ENCODE measurements around the gene STAT5B. TPM values are rescaled to one million over a fixed set of nuclear protein-coding genes. Genes with fewer than 3 reads are reported as not detected.
"Not testable (repeated sequence)": the region's sequence is repeated elsewhere in the genome, so short reads cannot be mapped to it uniquely, and the experiment has no call there.

The STAT5B gene
- total RNA-seq, 1 donor from 2014 or later, result 46.8 TPM

- no peaks in the 10 kb centered on the region for H3K4me1 Mint-ChIP-seq (ENCODE audit: low read depth)
- H3K27ac Mint-ChIP-seq, result no peak overlapping the region
- H3K9me3 Mint-ChIP-seq (ENCODE audit: low read depth), result no peaks in the 10 kb centered on the region
- TF ChIP-seq, protein P1, sequence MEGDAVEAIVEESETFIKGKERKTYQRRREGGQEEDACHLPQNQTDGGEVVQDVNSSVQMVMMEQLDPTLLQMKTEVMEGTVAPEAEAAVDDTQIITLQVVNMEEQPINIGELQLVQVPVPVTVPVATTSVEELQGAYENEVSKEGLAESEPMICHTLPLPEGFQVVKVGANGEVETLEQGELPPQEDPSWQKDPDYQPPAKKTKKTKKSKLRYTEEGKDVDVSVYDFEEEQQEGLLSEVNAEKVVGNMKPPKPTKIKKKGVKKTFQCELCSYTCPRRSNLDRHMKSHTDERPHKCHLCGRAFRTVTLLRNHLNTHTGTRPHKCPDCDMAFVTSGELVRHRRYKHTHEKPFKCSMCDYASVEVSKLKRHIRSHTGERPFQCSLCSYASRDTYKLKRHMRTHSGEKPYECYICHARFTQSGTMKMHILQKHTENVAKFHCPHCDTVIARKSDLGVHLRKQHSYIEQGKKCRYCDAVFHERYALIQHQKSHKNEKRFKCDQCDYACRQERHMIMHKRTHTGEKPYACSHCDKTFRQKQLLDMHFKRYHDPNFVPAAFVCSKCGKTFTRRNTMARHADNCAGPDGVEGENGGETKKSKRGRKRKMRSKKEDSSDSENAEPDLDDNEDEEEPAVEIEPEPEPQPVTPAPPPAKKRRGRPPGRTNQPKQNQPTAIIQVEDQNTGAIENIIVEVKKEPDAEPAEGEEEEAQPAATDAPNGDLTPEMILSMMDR (IDR thresholded peaks at IDR 0.05; ENCODE audit: unreplicated experiment), result no peak
- DNase-seq (ENCODE audit: low spot score, unreplicated experiment), result no peak
- H3K36me3 Mint-ChIP-seq (ENCODE audit: insufficient read depth), result peaks cover 17% of the 10 kb centered on the region
- no peaks in the 10 kb centered on the region for H3K27me3 Mint-ChIP-seq
- H3K4me3 Mint-ChIP-seq (ENCODE audit: low read depth), result no peak overlapping the region
These were observed 66.1 kb downstream of the STAT5B start for GRCh38 chr17:42210046-42210445.

- not testable (repeated sequence) for H3K27me3 Mint-ChIP-seq; DNase-seq (ENCODE audit: low spot score, unreplicated experiment); H3K27ac Mint-ChIP-seq; H3K4me1 Mint-ChIP-seq (ENCODE audit: low read depth); H3K9me3 Mint-ChIP-seq (ENCODE audit: low read depth); H3K4me3 Mint-ChIP-seq (ENCODE audit: low read depth)
- peaks cover 26% of the 10 kb centered on the region for H3K36me3 Mint-ChIP-seq (ENCODE audit: insufficient read depth)
These were observed 70.0 kb downstream of the STAT5B start for GRCh38 chr17:42206153-42206612.

DNA sequence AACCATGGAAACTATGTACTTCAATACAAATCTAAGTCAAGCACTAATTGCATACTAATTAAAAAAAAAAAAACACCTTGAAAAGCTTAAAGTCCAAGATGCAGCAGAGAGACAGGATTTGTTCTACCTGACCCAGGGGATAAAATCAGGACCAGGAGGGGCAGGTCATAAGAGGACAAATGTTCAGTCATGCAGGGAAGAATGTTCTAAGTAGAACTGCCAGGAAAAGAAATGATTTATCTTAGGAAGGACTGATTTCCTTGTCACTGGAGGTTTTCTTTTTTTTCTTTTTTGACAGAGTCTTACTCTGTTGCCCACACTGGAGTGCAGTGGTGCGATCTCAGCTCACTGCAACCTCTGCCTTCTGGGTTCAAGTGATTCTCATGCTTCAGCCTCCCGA lies 72.8 kb downstream of the STAT5B start:
- peaks cover 12% of the 10 kb centered on the region for H3K4me1 Mint-ChIP-seq (ENCODE audit: low read depth)
- H3K9me3 Mint-ChIP-seq (ENCODE audit: low read depth), result no peaks in the 10 kb centered on the region
- TF ChIP-seq, protein P1 (IDR thresholded peaks at IDR 0.05; ENCODE audit: unreplicated experiment), result no peak
- H3K36me3 Mint-ChIP-seq (ENCODE audit: insufficient read depth), result peaks cover 15% of the 10 kb centered on the region
- DNase-seq (ENCODE audit: low spot score, unreplicated experiment), result no peak
- no peak overlapping the region for H3K27ac Mint-ChIP-seq
- H3K27me3 Mint-ChIP-seq, result no peaks in the 10 kb centered on the region
- no peak overlapping the region for H3K4me3 Mint-ChIP-seq (ENCODE audit: low read depth)

DNA sequence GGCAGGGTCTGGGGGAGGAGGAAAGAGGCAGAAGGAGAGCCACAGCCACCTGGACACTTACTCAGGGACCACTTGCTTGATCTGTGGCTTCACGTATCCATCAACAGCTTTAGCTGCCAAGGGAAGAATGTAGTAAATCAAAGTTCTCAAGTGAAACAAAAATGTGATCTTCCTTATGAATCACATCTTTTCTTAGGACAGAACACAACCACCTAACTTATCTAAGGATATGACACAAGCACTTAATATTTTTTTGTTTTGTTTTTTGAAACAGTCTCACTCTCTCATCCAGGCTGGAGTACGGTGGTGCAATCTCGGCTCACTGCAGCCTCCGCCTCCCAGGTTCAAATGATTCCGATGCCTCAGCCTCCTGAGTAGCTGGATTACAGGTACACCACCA lies 73.5 kb downstream of the STAT5B start:
- Mint-ChIP-seq H3K27me3 (no peaks in the 10 kb centered on the region), H3K36me3 (ENCODE audit: insufficient read depth) (peaks cover 15% of the 10 kb centered on the region), H3K9me3 (ENCODE audit: low read depth) (no peaks in the 10 kb centered on the region), H3K27ac (no peak overlapping the region), H3K4me1 (ENCODE audit: low read depth) (peaks cover 12% of the 10 kb centered on the region), H3K4me3 (ENCODE audit: low read depth) (no peak overlapping the region)
- TF ChIP-seq, protein P1 (IDR thresholded peaks at IDR 0.05; ENCODE audit: unreplicated experiment), result no peak
- DNase-seq (ENCODE audit: low spot score, unreplicated experiment), result no peak

- no peak overlapping the region for H3K27ac Mint-ChIP-seq
- no peak for DNase-seq (ENCODE audit: low spot score, unreplicated experiment)
- H3K4me3 Mint-ChIP-seq (ENCODE audit: low read depth), result no peak overlapping the region
- no peaks in the 10 kb centered on the region for H3K9me3 Mint-ChIP-seq (ENCODE audit: low read depth)
- H3K27me3 Mint-ChIP-seq, result no peaks in the 10 kb centered on the region
- TF ChIP-seq, protein P1 (IDR thresholded peaks at IDR 0.05; ENCODE audit: unreplicated experiment), result no peak
- H3K36me3 Mint-ChIP-seq (ENCODE audit: insufficient read depth), result peaks cover 14% of the 10 kb centered on the region
- H3K4me1 Mint-ChIP-seq (ENCODE audit: low read depth), result peaks cover 12% of the 10 kb centered on the region
These were observed 74.0 kb downstream of the STAT5B start for GRCh38 chr17:42202159-42202558.

DNA sequence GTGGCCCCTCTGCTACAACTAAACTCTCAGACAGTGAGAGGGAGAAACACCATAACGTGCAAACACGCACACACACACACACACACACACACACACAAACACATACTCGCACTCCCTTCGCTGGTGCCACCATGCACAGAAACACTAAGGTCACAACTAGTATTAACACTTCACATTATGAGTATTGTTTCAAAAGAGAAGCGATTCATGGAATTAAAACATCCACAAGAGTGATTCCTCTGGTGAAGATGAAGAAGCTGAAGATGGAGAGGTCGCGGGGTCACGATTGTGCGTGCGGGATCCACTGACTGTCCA lies 74.8 kb downstream of the STAT5B start:
- Mint-ChIP-seq H3K4me1 (ENCODE audit: low read depth) (peaks cover 12% of the 10 kb centered on the region), H3K27me3 (no peaks in the 10 kb centered on the region)

More for the DNA sequence above, 74.8 kb downstream of the STAT5B start:
- peaks cover 13% of the 10 kb centered on the region for H3K36me3 Mint-ChIP-seq (ENCODE audit: insufficient read depth)
- H3K4me3 Mint-ChIP-seq (ENCODE audit: low read depth), result no peak overlapping the region
- H3K27ac Mint-ChIP-seq, result peak overlapping the region; percentile 84
- no peaks in the 10 kb centered on the region for H3K9me3 Mint-ChIP-seq (ENCODE audit: low read depth)
- DNase-seq (ENCODE audit: low spot score, unreplicated experiment), result no peak
- TF ChIP-seq, protein P1 (IDR thresholded peaks at IDR 0.05; ENCODE audit: unreplicated experiment), result no peak

Measured in progenitor cell of endocrine pancreas (in vitro differentiated cells).